H9 (cell line): ENCODE measurements around the gene SMIM21. TPM values are rescaled to one million over a fixed set of nuclear protein-coding genes. Genes with fewer than 3 reads are reported as not detected.

Source experiments
- DNase-seq: peaks from one replicate; pipeline ENCODE4 v3.0.0-alpha.2; 2017
- H2AFZ ChIP-seq: one replicate; pipeline ENCODE4 v1.6.1; 2013; ENCODE audit warnings: mild to moderate bottlenecking, low read length, control low read depth, moderate library complexity
- H2AK5ac ChIP-seq: 2 replicates; pipeline ENCODE4 v1.6.1; 2013; ENCODE audit warnings: low read length, control low read depth, mixed read lengths; ENCODE audit not compliant: insufficient read length
- H2BK120ac ChIP-seq: one replicate; pipeline ENCODE4 v1.6.1; 2013; ENCODE audit warnings: low read depth, mild to moderate bottlenecking, low read length, control low read depth, inconsistent platforms; ENCODE audit not compliant: poor library complexity, severe bottlenecking
- H2BK12ac ChIP-seq: 2 replicates; pipeline ENCODE4 v1.6.1; 2013; ENCODE audit warnings: low read length, control low read depth, mixed read lengths, low read depth; ENCODE audit not compliant: insufficient read length
- H2BK15ac ChIP-seq: 2 replicates; pipeline ENCODE4 v1.6.1; 2013; ENCODE audit warnings: low read depth, low read length, control low read depth
- H2BK20ac ChIP-seq: one replicate; pipeline ENCODE4 v1.6.1; 2013; ENCODE audit warnings: low read depth, mild to moderate bottlenecking, low read length, control low read depth, inconsistent platforms; ENCODE audit not compliant: poor library complexity, severe bottlenecking
- H2BK5ac ChIP-seq: 2 replicates; pipeline ENCODE4 v1.6.1; 2013; ENCODE audit warnings: low read length, control low read depth, mixed read lengths; ENCODE audit not compliant: insufficient read length
- H3K14ac ChIP-seq: 2 replicates; pipeline ENCODE4 v1.6.1; 2013; ENCODE audit warnings: low read length, control low read depth; ENCODE audit not compliant: insufficient read depth
- H3K18ac ChIP-seq: 2 replicates; pipeline ENCODE4 v1.6.1; 2013; ENCODE audit warnings: low read depth, mild to moderate bottlenecking, mixed read lengths, low read length, control low read depth; ENCODE audit not compliant: insufficient read length
- H3K23ac ChIP-seq: 2 replicates; pipeline ENCODE4 v1.6.1; 2013; ENCODE audit warnings: low read length, control low read depth, mixed read lengths, low read depth; ENCODE audit not compliant: insufficient read length
- H3K23me2 ChIP-seq: 2 replicates; pipeline ENCODE4 v1.6.1; 2013; ENCODE audit warnings: low read depth, mild to moderate bottlenecking, mixed read lengths, low read length, control low read depth; ENCODE audit not compliant: insufficient read length, poor library complexity, severe bottlenecking
- H3K27ac ChIP-seq: 2 replicates; pipeline ENCODE4 v1.5.1; 2013; ENCODE audit warnings: low read length, control low read depth, mixed read lengths, low read depth; ENCODE audit not compliant: insufficient read length
- H3K27me3 ChIP-seq: 2 replicates; pipeline ENCODE4 v1.6.1; 2013; ENCODE audit warnings: low read length, control low read depth, inconsistent platforms; ENCODE audit not compliant: insufficient read depth
- H3K4ac ChIP-seq: 2 replicates; pipeline ENCODE4 v1.6.1; 2013; ENCODE audit warnings: low read depth, mild to moderate bottlenecking, control low read depth, inconsistent platforms, low read length, moderate library complexity
- H3K4me1 ChIP-seq: 2 replicates; pipeline ENCODE4 v1.6.1; 2013; ENCODE audit warnings: low read length, control low read depth, inconsistent platforms; ENCODE audit not compliant: insufficient read depth
- H3K4me2 ChIP-seq: 2 replicates; pipeline ENCODE4 v1.6.1; 2013; ENCODE audit warnings: low read length, control low read depth, mixed read lengths; ENCODE audit not compliant: insufficient read length, insufficient read depth
- H3K56ac ChIP-seq: 2 replicates; pipeline ENCODE4 v1.6.1; 2013; ENCODE audit warnings: low read depth, mild to moderate bottlenecking, mixed read lengths, low read length, control low read depth; ENCODE audit not compliant: insufficient read length
- H3K79me1 ChIP-seq: 2 replicates; pipeline ENCODE4 v1.6.1; 2013; ENCODE audit warnings: low read depth, mild to moderate bottlenecking, moderate library complexity, low read length, control low read depth, inconsistent platforms; ENCODE audit not compliant: insufficient read depth, poor library complexity, severe bottlenecking
- H3K79me2 ChIP-seq: 2 replicates; pipeline ENCODE4 v1.6.1; 2013; ENCODE audit warnings: low read length, control low read depth, inconsistent platforms; ENCODE audit not compliant: insufficient read depth
- H3K9ac ChIP-seq: 2 replicates; pipeline ENCODE4 v1.6.1; 2013; ENCODE audit warnings: low read length, control low read depth, mixed read lengths; ENCODE audit not compliant: insufficient read length; ENCODE audit errors: extremely low read depth
- H3K9me3 ChIP-seq: one replicate; pipeline ENCODE4 v1.6.1; 2013; ENCODE audit warnings: low read depth, low read length, inconsistent platforms; ENCODE audit not compliant: control insufficient read depth
- H3T11ph ChIP-seq: one replicate; pipeline ENCODE4 v1.6.1; 2013; ENCODE audit warnings: mild to moderate bottlenecking, low read length, control low read depth, inconsistent platforms
- H4K20me1 ChIP-seq: one replicate; pipeline ENCODE4 v1.6.1; 2013; ENCODE audit not compliant: control insufficient read depth, insufficient read length, insufficient read depth
- H4K5ac ChIP-seq: 2 replicates; pipeline ENCODE4 v1.6.1; 2013; ENCODE audit warnings: low read depth, mild to moderate bottlenecking, mixed read lengths, low read length, control low read depth; ENCODE audit not compliant: insufficient read length
- H4K8ac ChIP-seq: replicated peaks from 2 replicates; pipeline ENCODE4 v1.6.1; 2013; ENCODE audit warnings: low read length, control low read depth, mixed read lengths, low read depth; ENCODE audit not compliant: insufficient read length
- H4K91ac ChIP-seq: 2 replicates; pipeline ENCODE4 v1.6.1; 2013; ENCODE audit warnings: low read depth, mild to moderate bottlenecking, moderate library complexity, mixed read lengths, low read length, control low read depth; ENCODE audit not compliant: insufficient read length
- H3K27ac Mint-ChIP-seq, 3 experiments: 2 replicates in 2 of 3; 3 replicates in 1 of 3; pipeline ENCODE4 v1.8.0; 2020 to 2021; ENCODE audit warnings: mixed read lengths in 3 of 3, mild to moderate bottlenecking in 1 of 3, moderate library complexity in 1 of 3
- H3K27me3 Mint-ChIP-seq: 2 replicates; pipeline ENCODE4 v1.8.0; 2021; ENCODE audit warnings: low read depth, mild to moderate bottlenecking, moderate library complexity, mixed read lengths
- H3K36me3 Mint-ChIP-seq, 3 experiments: 2 replicates in 2 of 3; 3 replicates in 1 of 3; pipeline ENCODE4 v1.8.0; 2020 to 2021; ENCODE audit warnings: low read depth in 3 of 3, mixed read lengths in 3 of 3; ENCODE audit not compliant: insufficient read depth in 1 of 3
- H3K4me1 Mint-ChIP-seq, 2 experiments: 2 replicates each; pipeline ENCODE4 v1.8.0; 2020; ENCODE audit warnings: mixed read lengths in 2 of 2
- H3K4me3 Mint-ChIP-seq, 2 experiments: 2 replicates in 1 of 2; 3 replicates in 1 of 2; pipeline ENCODE4 v1.8.0; 2020 to 2021; ENCODE audit warnings: mild to moderate bottlenecking in 2 of 2, mixed read lengths in 2 of 2, moderate library complexity in 1 of 2
- H3K9me3 Mint-ChIP-seq, 2 experiments: 2 replicates in 1 of 2; 3 replicates in 1 of 2; pipeline ENCODE4 v1.8.0; 2020; ENCODE audit warnings: mild to moderate bottlenecking in 2 of 2, mixed read lengths in 2 of 2, moderate library complexity in 1 of 2
- WGBS: extraction: QIAGEN DNeasy Blood & Tissue Kit; methylation state at CpG from one replicate; pipeline ENCODE4 v1.1.7; 2013; ENCODE audit warnings: missing lambda C conversion rate, low lambda C conversion rate, mixed read lengths; ENCODE audit not compliant: insufficient read length; ENCODE audit errors: extremely low coverage; 5-methylcytosine and 5-hydroxymethylcytosine counted together
- total RNA-seq: library from RNA; stranded (reverse); gene quantifications from 2 replicates; pipeline ENCODE4 v1.2.1, GENCODE V29; 2021
- TF ChIP-seq, protein P1 (sequence below): fragments of 200-600 bp; sonication (generic); conservative IDR thresholded peaks from 3 replicates; pipeline ENCODE4 v1.8.0; 2021; ENCODE audit warnings: antibody characterized with exemption, mild to moderate bottlenecking

Gene SMIM21
- total RNA-seq, 1 experiment from 2014 or later = not detected

DNA sequence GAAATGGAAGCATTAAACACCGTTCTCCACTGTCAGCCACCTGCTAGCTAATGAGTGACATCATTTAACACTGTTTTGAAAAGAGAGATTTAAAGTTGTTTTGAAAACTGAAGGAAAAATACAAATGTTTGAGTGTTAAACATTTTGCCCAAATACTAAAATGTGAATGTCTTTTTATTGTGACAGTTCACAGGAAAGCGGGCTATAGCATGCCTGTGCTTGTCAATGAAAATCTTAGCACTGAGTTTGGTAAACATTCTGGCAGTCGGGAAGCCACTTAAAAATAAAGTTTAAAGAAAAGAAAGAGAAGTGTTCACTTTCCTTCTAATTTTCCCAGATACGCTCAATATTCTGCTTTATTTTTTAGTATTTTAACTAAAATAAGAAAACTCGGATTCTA lies 40.3 kb upstream of the SMIM21 start:
- no peak overlapping the region for H3T11ph ChIP-seq
- no peak overlapping the region for H3K9ac ChIP-seq
- no peak overlapping the region for H3K23ac ChIP-seq
- H3K9me3 Mint-ChIP-seq = peaks cover 0 to 2% of the 10 kb centered on the region in 2 experiments; a peak in 1 of 5 replicates
- H2BK12ac ChIP-seq = no peak overlapping the region
- H3K14ac ChIP-seq = no peak overlapping the region
- H4K5ac ChIP-seq = no peak overlapping the region
- no peaks in the 10 kb centered on the region for H3K4me1 ChIP-seq
- TF ChIP-seq, protein P1, sequence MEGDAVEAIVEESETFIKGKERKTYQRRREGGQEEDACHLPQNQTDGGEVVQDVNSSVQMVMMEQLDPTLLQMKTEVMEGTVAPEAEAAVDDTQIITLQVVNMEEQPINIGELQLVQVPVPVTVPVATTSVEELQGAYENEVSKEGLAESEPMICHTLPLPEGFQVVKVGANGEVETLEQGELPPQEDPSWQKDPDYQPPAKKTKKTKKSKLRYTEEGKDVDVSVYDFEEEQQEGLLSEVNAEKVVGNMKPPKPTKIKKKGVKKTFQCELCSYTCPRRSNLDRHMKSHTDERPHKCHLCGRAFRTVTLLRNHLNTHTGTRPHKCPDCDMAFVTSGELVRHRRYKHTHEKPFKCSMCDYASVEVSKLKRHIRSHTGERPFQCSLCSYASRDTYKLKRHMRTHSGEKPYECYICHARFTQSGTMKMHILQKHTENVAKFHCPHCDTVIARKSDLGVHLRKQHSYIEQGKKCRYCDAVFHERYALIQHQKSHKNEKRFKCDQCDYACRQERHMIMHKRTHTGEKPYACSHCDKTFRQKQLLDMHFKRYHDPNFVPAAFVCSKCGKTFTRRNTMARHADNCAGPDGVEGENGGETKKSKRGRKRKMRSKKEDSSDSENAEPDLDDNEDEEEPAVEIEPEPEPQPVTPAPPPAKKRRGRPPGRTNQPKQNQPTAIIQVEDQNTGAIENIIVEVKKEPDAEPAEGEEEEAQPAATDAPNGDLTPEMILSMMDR = no peak
- H3K79me2 ChIP-seq = no peaks in the 10 kb centered on the region
- H4K8ac ChIP-seq = no peak overlapping the region
- no peak overlapping the region for H4K91ac ChIP-seq
- H3K79me1 ChIP-seq = no peaks in the 10 kb centered on the region
- no peaks in the 10 kb centered on the region for H3K9me3 ChIP-seq
- no peak overlapping the region for H3K18ac ChIP-seq
- H4K20me1 ChIP-seq = no peaks in the 10 kb centered on the region
- no peak overlapping the region for H2AK5ac ChIP-seq
- no peak overlapping the region for H3K27ac ChIP-seq
- no peaks in the 10 kb centered on the region for H3K23me2 ChIP-seq
- H3K27me3 ChIP-seq = no peaks in the 10 kb centered on the region
- no peak overlapping the region for H3K56ac ChIP-seq
- no peak overlapping the region for H2BK20ac ChIP-seq
- no peak overlapping the region for H3K4me3 Mint-ChIP-seq
- no peak overlapping the region for H2AFZ ChIP-seq
- peaks cover 3% of the 10 kb centered on the region; the same call in 1 of the 2 replicates for H3K27me3 Mint-ChIP-seq
- no peak overlapping the region for H3K27ac Mint-ChIP-seq
- H3K4me2 ChIP-seq = no peak overlapping the region
- H2BK5ac ChIP-seq = no peak overlapping the region
- no CpG with 5 or more reads among the region's 5 CpGs for WGBS
- no peaks in the 10 kb centered on the region; a peak in 1 of 7 replicates for H3K36me3 Mint-ChIP-seq
- H2BK120ac ChIP-seq = no peak overlapping the region
- no peak overlapping the region for H2BK15ac ChIP-seq
- H3K4ac ChIP-seq = no peak overlapping the region
- H3K4me1 Mint-ChIP-seq = no peaks in the 10 kb centered on the region
- DNase-seq = no peak
